ENCODE measurements around the gene MASP2.
"Not testable (repeated sequence)": the region's sequence is repeated elsewhere in the genome, so short reads cannot be mapped to it uniquely, and the experiment has no call there.

The MASP2 gene

DNA sequence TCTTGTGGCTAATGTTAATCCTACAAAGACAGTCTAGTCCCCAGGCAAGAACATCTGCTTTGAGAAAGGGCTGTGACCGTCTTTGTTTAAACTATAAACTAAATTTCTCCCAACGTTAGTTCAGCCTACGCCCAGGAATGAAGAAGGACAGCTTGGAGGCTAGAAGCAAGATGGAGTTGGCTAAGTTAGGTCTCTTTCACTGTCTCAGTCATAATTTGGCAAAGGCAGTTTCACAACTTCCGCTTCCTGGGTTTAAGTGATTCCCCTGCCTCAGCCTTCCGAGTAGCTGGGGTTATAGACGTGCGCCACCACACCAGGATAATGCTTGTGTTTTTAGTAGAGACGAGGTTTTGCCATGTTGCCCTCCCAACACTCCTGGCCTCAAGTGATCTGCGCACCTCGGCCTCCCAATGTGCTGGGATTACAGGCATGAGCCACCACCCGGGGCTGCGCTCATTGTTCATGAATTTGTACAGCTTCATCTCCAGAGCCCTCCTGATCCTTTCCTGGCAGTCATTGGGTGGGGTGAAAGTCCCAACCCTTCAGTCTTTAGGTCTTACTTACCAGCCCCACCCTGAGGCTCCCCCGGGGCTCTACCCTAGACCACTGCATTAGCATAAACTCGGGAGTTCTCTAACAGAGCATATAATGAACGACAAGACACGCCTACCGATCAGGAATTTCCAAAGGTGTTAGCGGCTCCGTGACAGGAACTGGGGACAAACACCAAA is 4.9 kb upstream of the MASP2 start:
- Histone ChIP-seq H3K4me1 (ENCODE audit: insufficient read depth, low read length) (peaks cover 13% of the 10 kb centered on the region; the same call in 1 of the 2 replicates), H3K9ac (ENCODE audit: low read depth, low read length) (no peak overlapping the region), H3K36me3 (ENCODE audit: insufficient read depth, low read length) (no peaks in the 10 kb centered on the region), H3K9me3 (ENCODE audit: control insufficient read depth, insufficient read depth, low read length) (no peaks in the 10 kb centered on the region)

DNA sequence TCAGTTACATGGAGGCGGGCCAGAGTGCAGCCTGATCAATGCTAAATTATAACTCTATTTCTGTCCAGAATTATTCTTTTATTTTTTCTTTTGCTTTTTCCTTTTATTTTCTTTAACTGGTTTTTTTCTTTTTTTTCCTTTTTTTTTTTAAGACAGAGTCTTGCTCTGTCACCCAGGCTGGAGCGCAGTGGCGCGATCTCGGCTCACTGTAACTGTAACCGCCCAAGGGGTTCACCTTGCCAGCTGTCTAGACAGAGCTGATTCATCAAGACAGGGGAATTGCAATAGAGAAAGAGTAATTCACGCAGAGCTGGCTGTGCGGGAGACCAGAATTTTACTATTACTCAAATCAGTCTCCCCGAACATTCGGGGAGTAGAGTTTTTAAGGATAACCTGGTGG is 4.1 kb upstream of the MASP2 start:
- H3K36me3 ChIP-seq (ENCODE audit: insufficient read depth, low read length); H3K9ac ChIP-seq (ENCODE audit: low read depth, low read length); H3K9me3 ChIP-seq (ENCODE audit: control insufficient read depth, insufficient read depth, low read length): not testable (repeated sequence)
- peaks cover 13% of the 10 kb centered on the region; the same call in 1 of the 2 replicates for H3K4me1 ChIP-seq (ENCODE audit: insufficient read depth, low read length)

DNA sequence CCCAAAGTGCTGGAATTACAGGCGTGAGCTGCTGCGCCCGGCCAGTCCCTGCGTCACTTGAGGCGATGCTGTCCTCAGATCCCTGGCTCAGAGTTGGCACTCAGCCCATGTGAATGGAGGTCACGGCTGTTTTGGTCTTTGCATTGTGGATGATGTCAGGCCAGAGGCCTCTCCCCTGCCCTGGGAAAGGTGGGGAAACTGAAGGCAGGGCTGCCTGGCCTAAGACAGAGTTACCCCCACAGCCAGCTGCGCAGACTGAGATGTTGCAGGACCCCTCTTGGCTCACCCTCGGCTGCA is 821 bp downstream of the MASP2 start:
- Histone ChIP-seq H3K4me1 (ENCODE audit: insufficient read depth, low read length) (no peaks in the 10 kb centered on the region; the same call in 1 of the 2 replicates), H3K9ac (ENCODE audit: low read depth, low read length) (no peak overlapping the region), H3K36me3 (ENCODE audit: insufficient read depth, low read length) (no peaks in the 10 kb centered on the region), H3K9me3 (ENCODE audit: control insufficient read depth, insufficient read depth, low read length) (no peaks in the 10 kb centered on the region)

DNA sequence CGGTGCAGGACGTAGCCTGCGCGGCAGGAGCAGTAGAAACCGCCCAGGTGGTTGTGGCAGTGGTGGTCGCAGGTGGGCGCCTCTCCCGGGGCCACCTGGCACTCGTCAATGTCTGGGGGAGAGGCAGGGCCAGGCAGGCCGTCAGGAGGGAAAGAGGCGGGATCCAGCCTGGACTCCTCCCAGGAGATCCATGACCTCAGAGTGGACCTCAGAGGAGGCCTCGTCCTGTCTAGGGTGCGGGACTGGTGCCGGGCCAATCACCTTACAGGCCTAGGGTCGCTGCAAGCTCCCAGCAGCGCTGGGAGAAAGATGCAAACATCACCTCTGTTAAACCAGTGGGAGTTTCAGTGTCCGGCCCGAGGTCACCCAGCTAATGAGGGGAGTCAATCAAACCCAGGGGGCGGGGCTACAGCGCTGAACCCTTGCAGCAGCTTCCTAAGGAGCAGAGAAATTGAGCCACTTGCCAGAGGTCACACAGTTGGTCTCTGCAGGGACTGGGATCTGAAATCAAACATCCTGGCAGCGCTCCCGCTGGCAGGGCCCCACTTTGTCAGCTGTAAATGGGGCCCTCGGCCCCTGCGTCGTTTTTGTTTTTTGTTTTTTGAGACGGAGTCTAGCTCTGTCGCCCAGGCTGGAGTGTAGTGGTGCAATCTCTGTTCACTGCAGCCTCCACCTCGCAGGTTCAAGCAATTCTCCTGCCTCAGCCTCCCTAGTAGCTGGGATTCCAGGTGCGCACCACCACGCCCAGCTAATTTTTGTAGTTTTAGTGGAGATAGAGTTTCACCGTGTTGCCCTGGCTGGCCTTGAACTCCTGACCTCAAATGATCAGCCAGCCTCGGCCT is 1.4 kb downstream of the MASP2 start:
- no peaks in the 10 kb centered on the region for H3K9me3 ChIP-seq (ENCODE audit: control insufficient read depth, insufficient read depth, low read length)
- H3K36me3 ChIP-seq (ENCODE audit: insufficient read depth, low read length) = no peaks in the 10 kb centered on the region
- peak overlapping the region; percentile 35; the same call in 1 of the 2 replicates for H3K9ac ChIP-seq (ENCODE audit: low read depth, low read length)
- no peaks in the 10 kb centered on the region; the same call in 1 of the 2 replicates for H3K4me1 ChIP-seq (ENCODE audit: insufficient read depth, low read length)

DNA sequence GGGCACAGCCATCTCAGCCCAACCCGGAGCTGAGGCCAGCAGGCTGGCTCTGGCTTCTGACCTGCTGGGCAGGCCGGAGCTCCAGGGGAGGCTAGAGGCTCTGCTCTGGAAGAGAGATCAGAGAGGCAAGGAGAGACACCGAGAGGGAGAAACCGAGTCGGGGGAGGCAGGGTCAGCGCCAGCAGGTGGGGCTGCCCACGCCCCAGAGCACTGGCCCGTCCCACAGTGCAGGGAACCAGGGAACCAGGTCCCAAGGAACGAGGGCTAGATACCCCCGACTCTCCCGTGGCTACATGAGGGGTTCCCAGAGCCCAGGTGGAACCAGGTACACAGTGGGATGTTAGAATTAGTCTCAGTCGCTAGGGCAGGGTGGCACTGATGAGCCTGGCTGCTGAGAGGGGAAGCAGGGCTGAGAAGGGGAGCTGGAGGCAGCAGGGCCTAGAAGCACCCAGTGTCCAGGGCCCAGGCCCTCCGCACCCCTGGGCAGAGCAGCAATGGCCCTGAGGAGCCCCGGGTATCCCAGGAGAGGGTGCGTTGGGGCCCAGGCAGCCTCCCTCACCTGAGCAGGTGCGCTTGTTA is 2.1 kb downstream of the MASP2 start:
- H3K9ac ChIP-seq (ENCODE audit: low read depth, low read length) = no peak overlapping the region
- no peaks in the 10 kb centered on the region for H3K9me3 ChIP-seq (ENCODE audit: control insufficient read depth, insufficient read depth, low read length)
- H3K4me1 ChIP-seq (ENCODE audit: insufficient read depth, low read length) = no peaks in the 10 kb centered on the region; the same call in 1 of the 2 replicates
- H3K36me3 ChIP-seq (ENCODE audit: insufficient read depth, low read length) = no peaks in the 10 kb centered on the region

DNA sequence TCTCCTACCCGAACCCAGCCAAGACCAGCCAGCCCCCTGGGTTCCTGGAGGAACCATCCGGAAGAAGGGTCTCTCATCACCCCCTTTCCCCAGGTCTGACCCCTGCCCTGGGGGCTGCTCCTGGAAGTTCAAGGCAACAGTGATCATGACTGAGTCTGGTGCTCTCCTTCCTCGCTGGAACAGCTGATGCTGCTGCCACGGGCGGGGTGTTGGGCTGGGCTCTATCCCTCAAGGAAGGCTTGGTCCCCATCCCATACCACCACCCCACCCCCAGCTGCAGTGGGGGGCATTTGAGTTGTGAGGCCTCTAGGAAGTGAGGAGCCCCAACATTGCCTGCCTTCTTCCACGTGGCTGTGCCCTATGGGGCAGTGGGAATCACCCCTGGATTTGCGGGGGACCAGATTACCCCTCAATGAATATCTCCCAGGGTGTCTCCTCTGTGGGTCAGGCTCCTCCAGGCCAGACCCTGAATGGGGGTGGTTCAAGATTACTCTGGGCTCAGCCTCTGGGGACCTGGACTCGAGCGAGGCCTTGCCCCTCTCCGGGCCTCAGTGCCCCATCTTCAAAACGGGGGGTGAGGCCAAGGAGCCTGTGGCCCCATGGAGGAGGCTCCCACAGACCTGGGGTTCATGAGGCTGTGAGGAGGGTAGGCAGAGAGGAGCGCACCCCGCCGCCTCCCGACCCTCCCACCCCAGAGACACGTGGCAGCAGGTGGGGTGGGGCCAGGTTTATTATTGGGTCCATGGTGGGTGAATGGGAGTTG is 2.8 kb downstream of the MASP2 start:
- H3K9me3 ChIP-seq (ENCODE audit: control insufficient read depth, insufficient read depth, low read length) = no peaks in the 10 kb centered on the region
- H3K36me3 ChIP-seq (ENCODE audit: insufficient read depth, low read length) = no peaks in the 10 kb centered on the region
- no peak overlapping the region for H3K9ac ChIP-seq (ENCODE audit: low read depth, low read length)
- H3K4me1 ChIP-seq (ENCODE audit: insufficient read depth, low read length) = no peaks in the 10 kb centered on the region; the same call in 1 of the 2 replicates

DNA sequence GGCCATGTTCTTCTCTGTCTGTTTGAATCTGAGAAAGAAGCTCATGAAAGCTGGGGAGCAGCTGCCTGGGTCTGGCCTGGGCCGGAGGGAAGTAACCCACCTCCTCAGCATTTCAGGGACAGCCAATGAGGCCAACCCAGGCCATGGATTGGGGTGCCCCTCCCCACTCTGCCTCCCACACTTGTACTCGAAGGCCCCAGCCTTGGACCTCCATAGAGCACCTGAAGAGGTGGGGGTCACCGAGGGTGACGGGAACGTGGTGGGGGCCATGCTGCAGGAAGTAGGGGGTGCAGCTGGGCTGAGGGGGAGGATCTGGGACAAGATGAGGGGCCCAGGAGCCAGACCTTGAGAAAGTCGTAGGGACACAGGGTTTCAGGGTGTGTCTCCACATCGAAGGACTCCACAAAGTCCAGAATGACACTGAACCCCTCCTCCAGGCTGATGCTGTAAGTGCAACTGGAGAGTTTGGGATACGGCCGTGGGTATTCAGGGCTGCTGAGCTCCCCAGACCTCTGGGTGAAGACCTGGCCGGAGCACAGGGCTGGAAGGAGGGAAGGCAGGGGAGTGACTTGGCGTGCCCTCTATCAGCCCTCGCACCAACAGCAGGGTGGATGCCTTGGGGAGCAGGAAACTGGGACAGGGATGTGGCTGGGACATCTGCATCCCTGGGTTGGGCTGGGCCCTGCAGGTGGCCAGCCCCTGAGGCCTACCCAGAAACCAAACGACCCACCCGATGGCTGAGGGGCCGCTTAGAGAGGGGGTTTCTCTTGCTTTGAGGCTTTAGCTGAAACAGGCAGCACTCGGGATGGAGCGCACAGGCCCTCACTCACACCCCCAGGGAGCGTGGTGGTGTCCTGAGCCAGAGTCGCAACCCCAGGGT is 3.8 kb downstream of the MASP2 start:
- Histone ChIP-seq H3K9me3 (ENCODE audit: control insufficient read depth, insufficient read depth, low read length) (no peaks in the 10 kb centered on the region), H3K36me3 (ENCODE audit: insufficient read depth, low read length) (no peaks in the 10 kb centered on the region), H3K4me1 (ENCODE audit: insufficient read depth, low read length) (no peaks in the 10 kb centered on the region; the same call in 1 of the 2 replicates), H3K9ac (ENCODE audit: low read depth, low read length) (no peak overlapping the region)

DNA sequence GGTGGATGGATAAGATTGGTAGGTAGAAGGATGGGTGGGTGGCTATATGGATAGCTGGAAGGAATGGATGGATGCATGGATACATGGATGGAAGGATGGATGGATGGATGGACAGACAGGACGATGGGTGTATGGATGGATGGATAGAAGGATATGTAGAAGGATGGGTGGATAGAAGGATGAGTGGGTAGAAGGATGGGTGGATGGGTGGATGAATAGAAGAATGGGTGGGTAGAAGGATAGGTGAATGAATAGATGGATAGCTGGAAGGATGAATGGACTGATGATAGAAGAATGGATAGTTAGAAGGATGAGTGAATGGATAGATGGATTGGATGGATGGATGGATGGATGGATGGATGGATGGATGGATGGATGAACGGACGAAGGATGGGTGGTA is 5.0 kb downstream of the MASP2 start:
- Histone ChIP-seq H3K36me3 (ENCODE audit: insufficient read depth, low read length) (no peaks in the 10 kb centered on the region), H3K9me3 (ENCODE audit: control insufficient read depth, insufficient read depth, low read length) (no peaks in the 10 kb centered on the region), H3K4me1 (ENCODE audit: insufficient read depth, low read length) (no peaks in the 10 kb centered on the region; the same call in 1 of the 2 replicates), H3K9ac (ENCODE audit: low read depth, low read length) (no peak overlapping the region)

DNA sequence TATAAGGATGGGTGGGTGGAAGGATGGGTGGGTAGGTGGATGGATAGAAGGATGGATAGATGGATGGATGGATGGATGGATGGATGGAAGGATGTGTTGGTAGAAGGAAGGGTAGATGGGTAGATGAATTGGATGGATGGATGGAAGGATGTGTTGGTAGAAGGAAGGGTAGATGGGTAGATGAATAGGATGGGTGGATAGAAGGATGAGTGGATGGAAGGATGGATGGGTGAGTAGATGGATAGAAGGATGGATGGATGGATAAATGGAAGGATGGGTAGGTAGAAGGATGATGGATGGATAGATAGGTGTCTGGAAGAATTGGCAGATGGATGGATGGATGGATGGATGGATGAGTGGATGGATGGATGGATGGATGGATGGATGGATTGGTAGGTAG is 6.0 kb downstream of the MASP2 start:
- Histone ChIP-seq H3K4me1 (ENCODE audit: insufficient read depth, low read length) (no peaks in the 10 kb centered on the region; the same call in 1 of the 2 replicates), H3K9ac (ENCODE audit: low read depth, low read length) (no peak overlapping the region), H3K36me3 (ENCODE audit: insufficient read depth, low read length) (no peaks in the 10 kb centered on the region), H3K9me3 (ENCODE audit: control insufficient read depth, insufficient read depth, low read length) (no peaks in the 10 kb centered on the region)

DNA sequence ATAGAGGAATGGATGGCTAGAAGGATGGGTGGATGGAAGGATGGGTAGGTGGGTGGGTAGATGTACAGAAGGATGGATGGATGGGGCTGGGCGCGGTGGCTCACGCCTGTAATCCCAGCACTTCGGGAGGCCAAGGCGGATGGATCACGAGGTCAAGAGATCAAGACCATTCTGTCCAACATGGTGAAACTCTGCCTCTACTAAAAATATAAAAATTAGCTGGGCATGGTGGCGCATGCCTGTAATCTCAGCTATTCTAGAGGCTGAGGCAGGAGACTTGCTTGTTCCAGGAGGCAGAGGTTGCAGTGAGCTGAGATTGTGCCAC is 7.0 kb downstream of the MASP2 start:
- not testable (repeated sequence) for H3K4me1 ChIP-seq (ENCODE audit: insufficient read depth, low read length); H3K9ac ChIP-seq (ENCODE audit: low read depth, low read length); H3K9me3 ChIP-seq (ENCODE audit: control insufficient read depth, insufficient read depth, low read length); H3K36me3 ChIP-seq (ENCODE audit: insufficient read depth, low read length)

DNA sequence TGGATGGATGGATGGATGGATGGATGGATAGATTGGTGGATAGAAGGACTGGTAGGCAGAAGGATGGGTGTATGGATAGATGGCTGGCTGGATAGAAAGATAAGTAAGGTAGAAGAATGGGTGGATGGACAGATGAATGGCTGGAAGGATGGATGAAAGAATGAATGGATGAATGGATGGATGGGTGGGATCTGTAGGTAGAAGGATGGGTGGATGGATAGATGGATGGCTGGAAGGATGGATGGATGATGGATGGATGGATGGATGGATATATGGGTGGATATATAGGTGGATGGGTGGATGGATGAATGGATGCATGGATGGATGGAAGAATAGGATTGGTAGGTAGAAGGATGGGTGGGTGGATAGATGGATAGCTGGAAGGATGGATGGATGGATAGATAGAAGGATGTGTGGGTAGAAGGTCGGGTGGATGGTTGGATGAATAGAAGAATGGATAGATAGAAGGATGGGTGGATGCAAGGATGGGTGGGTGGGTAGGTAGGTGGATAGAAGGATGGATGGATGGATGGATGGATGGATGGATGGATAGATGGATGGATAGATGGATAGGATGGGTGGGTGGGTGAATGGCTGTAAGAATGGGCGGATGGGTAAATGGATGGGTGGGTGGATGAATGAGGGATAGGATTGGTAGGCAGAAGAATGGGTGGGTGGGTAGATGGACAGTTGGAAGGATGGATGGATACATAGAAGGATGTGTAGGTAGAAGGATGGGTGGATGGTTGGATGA is 7.5 kb downstream of the MASP2 start:
- H3K36me3 ChIP-seq (ENCODE audit: insufficient read depth, low read length) = no peaks in the 10 kb centered on the region
- no peaks in the 10 kb centered on the region for H3K9me3 ChIP-seq (ENCODE audit: control insufficient read depth, insufficient read depth, low read length)
- H3K4me1 ChIP-seq (ENCODE audit: insufficient read depth, low read length) = no peaks in the 10 kb centered on the region
- H3K9ac ChIP-seq (ENCODE audit: low read depth, low read length) = no peak overlapping the region

DNA sequence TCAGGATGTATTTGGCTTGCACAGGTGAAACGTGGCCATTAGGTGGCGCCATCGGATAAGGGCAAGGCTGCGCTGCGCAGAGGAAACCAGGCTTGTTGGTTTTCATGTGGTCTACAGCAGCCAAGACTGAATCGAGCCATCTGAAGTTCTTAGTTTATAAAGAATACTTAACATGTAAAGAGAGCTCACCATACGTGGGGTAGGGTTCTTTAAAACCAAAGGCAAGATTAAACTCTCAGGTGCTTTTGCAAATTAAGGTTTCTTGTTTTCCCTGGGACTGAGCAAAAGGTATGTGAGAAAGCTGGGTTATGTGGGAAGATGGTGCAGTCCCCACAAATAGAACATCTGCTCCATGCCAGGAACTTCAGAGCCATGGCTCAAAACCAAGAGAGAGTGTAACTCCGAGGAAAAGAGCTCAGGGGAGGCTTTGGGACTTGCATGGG is 9.3 kb downstream of the MASP2 start:
- H3K4me1 ChIP-seq (ENCODE audit: insufficient read depth, low read length) = no peaks in the 10 kb centered on the region
- no peaks in the 10 kb centered on the region for H3K36me3 ChIP-seq (ENCODE audit: insufficient read depth, low read length)
- H3K9ac ChIP-seq (ENCODE audit: low read depth, low read length) = no peak overlapping the region
- H3K9me3 ChIP-seq (ENCODE audit: control insufficient read depth, insufficient read depth, low read length) = no peaks in the 10 kb centered on the region

DNA sequence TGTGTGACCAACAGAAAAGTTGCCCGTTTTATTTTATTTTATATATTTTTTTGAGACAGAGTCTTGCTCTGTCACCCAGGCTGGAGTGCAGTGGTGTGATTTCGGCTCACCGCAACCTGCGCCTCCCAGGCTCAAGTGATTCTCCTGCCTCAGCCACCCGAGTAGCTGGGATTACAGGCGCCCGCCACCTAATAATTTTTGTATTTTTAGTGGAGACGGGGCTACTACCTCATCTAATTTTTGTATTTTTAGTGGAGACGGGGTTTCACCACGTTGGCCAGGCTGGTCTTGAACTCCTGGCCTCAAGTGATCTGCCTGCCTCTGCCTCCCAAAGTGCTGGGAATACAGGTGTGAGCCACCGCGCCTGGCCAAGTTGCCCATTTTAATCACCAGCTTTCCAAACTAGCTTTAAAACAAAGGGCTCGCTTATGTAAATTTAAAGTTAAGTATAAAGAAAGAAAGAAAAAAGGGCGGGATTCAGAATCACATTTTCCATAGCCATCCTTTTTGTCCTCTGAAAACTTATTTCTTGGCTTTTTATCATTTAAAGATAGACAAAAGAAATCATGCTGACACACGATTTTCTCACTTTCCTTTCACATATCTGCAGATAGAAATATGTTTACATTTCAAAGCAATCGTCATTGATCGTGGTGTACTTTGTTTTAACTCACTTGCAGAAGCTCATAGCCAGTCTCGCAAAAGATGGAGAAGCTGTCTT is 9.9 kb downstream of the MASP2 start:
- not testable (repeated sequence) for H3K9ac ChIP-seq (ENCODE audit: low read depth, low read length); H3K36me3 ChIP-seq (ENCODE audit: insufficient read depth, low read length); H3K4me1 ChIP-seq (ENCODE audit: insufficient read depth, low read length); H3K9me3 ChIP-seq (ENCODE audit: control insufficient read depth, insufficient read depth, low read length)
